Activated T-cell treated with anti-CD3 and anti-CD28 coated beads, Interleukin-2, amount 50 U/mL, for 72 hours (primary cell): ENCODE measurements around the gene WASL. TPM values are rescaled to one million over a fixed set of nuclear protein-coding genes. Genes with fewer than 3 reads are reported as not detected.
"Not testable (repeated sequence)": the region's sequence is repeated elsewhere in the genome, so short reads cannot be mapped to it uniquely, and the experiment has no call there.

Experiments used
- ATAC-seq, 2 donors: fragments of 150-1000 bp; cut with Tn5 transposase; replicated peaks in 1 of 2; 2 replicates each; pipeline ENCODE4 v1.10.0; 2021; ENCODE audit warnings: moderate library complexity in 2 of 2, mild to moderate bottlenecking in 1 of 2
- DNase-seq, 2 donors: peaks; one replicate each; pipeline ENCODE4 v3.0.0; 2021 to 2022; ENCODE audit warnings: mixed read lengths in 1 of 2
- H3K27ac Mint-ChIP-seq: one replicate; pipeline ENCODE4 v1.8.0; 2022; ENCODE audit warnings: mild to moderate bottlenecking, moderate library complexity, mixed read lengths
- H3K27me3 Mint-ChIP-seq: one replicate; pipeline ENCODE4 v1.8.0; 2022; ENCODE audit warnings: low read depth, mixed read lengths
- H3K36me3 Mint-ChIP-seq, 2 donors: one replicate each; pipeline ENCODE4 v1.8.0; 2022; ENCODE audit warnings: mixed read lengths in 2 of 2, mild to moderate bottlenecking in 1 of 2; ENCODE audit not compliant: insufficient read depth in 2 of 2
- H3K4me1 Mint-ChIP-seq: one replicate; pipeline ENCODE4 v1.8.0; 2022; ENCODE audit warnings: low read depth, mixed read lengths
- H3K4me3 Mint-ChIP-seq, 2 donors: one replicate each; pipeline ENCODE4 v1.8.0; 2022; ENCODE audit warnings: mild to moderate bottlenecking in 2 of 2, mixed read lengths in 2 of 2, moderate library complexity in 2 of 2
- H3K9me3 Mint-ChIP-seq, 2 donors: one replicate each; pipeline ENCODE4 v1.8.0; 2022; ENCODE audit warnings: mixed read lengths in 2 of 2
- total RNA-seq, 2 donors: library from RNA; stranded (reverse); gene quantifications; one replicate each; pipeline ENCODE4 v1.2.3, GENCODE V29; 2022

Gene WASL
- total RNA-seq, 2 donors from 2014 or later = 7.2 to 8.7 TPM

- H3K4me1 Mint-ChIP-seq, H3K36me3 Mint-ChIP-seq, H3K27ac Mint-ChIP-seq, DNase-seq, H3K9me3 Mint-ChIP-seq, H3K4me3 Mint-ChIP-seq, ATAC-seq: not testable (repeated sequence)
- peaks cover 19% of the 10 kb centered on the region for H3K27me3 Mint-ChIP-seq
These were observed 114.7 kb downstream of the WASL start for GRCh38 chr7:123634011-123634573.

GRCh38 chr7:123633553-123633952, 115.2 kb downstream of the WASL start:
- H3K4me1 Mint-ChIP-seq = no peaks in the 10 kb centered on the region
- no peaks in the 10 kb centered on the region for H3K9me3 Mint-ChIP-seq
- DNase-seq (no peak), ATAC-seq (no peak)
- no peak overlapping the region for H3K27ac Mint-ChIP-seq
- H3K27me3 Mint-ChIP-seq = peaks cover 19% of the 10 kb centered on the region
- no peaks in the 10 kb centered on the region for H3K36me3 Mint-ChIP-seq
- no peak overlapping the region for H3K4me3 Mint-ChIP-seq

GRCh38 chr7:123632808-123633207, 116.0 kb downstream of the WASL start:
- H3K4me3 Mint-ChIP-seq = no peak overlapping the region
- H3K9me3 Mint-ChIP-seq = no peaks in the 10 kb centered on the region
- DNase-seq (no peak), ATAC-seq (no peak)
- H3K27ac Mint-ChIP-seq = no peak overlapping the region
- no peaks in the 10 kb centered on the region for H3K36me3 Mint-ChIP-seq
- H3K4me1 Mint-ChIP-seq = no peaks in the 10 kb centered on the region
- H3K27me3 Mint-ChIP-seq = peaks cover 13% of the 10 kb centered on the region

Other genes starting within 250 kb of the WASL start
- gene IQUB, start 214.4 kb downstream of the WASL start, total RNA-seq = under 1 TPM in 1 of 2 donors, not detected in 1; 0.10 TPM
- gene NDUFA5, start 191.2 kb downstream of the WASL start, total RNA-seq = 10 to 100 TPM; 48.4 to 57.5 TPM
- gene ASB15, start 147.2 kb downstream of the WASL start, total RNA-seq = not detected
- gene LMOD2, start 93.1 kb downstream of the WASL start, total RNA-seq = not detected
- gene HYAL4, start 96.2 kb upstream of the WASL start, total RNA-seq = 1 to 10 TPM in 1 of 2 donors, under 1 TPM in 1; 0.48 to 1.8 TPM
- gene SPAM1, start 176.2 kb upstream of the WASL start, total RNA-seq = not detected